NK-92 treated with Interleukin-12 subunit alpha and Interleukin-12 subunit beta, amount 100 ng/mL, for 24 hours (cell line): ENCODE data around the gene HBD.

Experiments used
- DNase-seq: peaks from one replicate; lab custom pipeline; 2025; lab: John Stamatoyannopoulos, UW

The HBD gene

DNA sequence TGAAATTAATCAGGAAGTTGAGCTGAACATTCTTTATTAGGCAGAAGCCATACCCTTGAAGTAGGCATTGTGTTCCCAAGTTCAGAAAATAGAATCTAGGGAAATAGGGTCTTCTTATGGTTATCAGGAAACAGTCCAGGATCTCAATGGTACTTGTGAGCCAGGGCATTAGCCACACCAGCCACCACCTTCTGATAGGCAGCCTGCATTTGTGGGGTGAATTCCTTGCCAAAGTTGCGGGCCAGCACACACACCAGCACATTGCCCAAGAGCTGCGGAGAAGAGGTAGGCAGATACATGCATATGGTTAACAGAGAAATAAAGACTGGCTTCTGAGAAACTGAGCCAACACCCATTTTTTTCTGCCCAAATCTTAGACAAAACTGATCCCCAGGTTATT, 1.5 kb downstream of the HBD start:
- no peak for DNase-seq

DNA sequence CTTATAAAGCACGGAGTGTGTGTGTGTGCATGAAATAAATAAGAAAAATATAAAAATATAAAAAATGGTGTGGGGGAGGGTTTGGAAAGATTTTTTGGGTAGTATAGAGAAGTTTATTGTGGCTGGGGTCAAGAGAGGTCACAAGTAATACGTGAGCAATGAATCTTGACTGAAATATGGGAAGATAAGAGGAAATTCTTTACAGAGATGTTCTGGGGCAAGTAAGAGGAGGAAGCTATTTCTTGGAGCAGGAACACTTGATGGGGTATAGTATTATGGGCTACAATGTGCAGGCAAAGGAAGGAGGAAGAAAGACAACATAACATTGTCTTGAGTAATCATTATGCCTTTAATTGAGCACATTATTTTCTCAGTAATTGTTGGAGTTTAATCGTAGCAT, 2.1 kb downstream of the HBD start:
- DNase-seq: no peak

GRCh38 chr11:5231111-5231510, 3.2 kb downstream of the HBD start:
- no peak for DNase-seq

DNA sequence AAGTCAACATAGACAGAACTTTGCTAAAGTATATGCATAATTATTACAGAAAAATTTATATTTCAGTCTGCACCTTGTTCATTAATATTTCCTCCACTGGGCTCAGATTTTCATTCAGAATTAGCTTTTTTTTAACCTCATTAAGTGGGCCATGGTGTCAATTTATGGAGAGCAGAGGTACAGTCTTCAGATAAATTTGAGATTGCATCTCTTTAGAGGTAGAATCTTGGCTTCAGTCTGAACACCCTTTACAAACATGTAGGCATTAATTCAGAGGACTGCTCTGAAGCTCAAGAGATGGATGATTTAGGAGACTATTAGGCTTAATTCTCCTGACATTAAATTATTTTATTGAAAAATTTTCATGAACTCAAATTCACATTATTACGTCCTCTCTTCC, 4.0 kb downstream of the HBD start:
- DNase-seq: no peak

DNA sequence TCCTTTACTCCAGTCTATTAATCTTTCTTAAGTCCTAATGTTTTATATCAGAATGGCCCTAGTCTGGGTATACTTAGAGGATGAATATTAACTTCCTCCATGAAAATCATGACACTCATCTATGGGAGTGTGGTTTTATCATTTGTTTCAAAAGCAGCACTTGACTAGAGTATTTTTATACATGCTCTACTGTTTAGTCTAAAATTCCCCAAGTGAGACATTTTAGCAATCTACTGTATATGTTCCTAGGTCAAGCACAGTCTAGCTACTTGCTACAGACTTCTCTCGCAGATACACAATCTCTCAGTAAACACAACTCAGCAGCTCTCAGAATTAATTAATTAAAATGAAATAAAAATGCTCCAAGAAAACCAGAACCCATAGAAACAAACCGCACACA, 4.5 kb downstream of the HBD start:
- DNase-seq: no peak

DNA sequence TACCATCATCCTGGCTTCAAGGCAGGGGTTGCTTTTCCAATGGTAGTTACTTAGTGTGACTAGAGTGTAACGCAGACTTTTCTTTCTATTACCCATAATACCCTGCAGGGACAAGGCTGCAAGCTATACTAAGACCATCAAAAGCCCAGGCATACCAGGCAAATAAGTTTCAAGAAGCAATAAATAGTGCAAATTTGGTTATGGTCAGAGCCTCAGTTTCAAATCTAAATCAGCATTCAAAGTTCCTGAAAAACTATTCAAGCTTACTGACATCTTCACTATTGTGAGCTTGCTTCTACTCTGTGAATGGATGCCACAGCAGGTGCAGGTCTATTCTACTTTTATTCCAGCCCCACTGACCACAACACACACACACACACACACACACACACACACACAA, 4.9 kb downstream of the HBD start:
- DNase-seq: no peak

GRCh38 chr11:5228124-5228523, 6.2 kb downstream of the HBD start:
- no peak for DNase-seq

- DNase-seq: no peak
Measured at GRCh38 chr11:5227681-5228080, 6.6 kb downstream of the HBD start.

GRCh38 chr11:5226732-5227310, 7.5 kb downstream of the HBD start, which contains the start of gene HBB:
Gene HBB, minus strand, starts transcription at chr11:5227071. Its CDS starts 50 bp downstream, at chr11:5227021.
- no peak for DNase-seq

GRCh38 chr11:5225480-5225871, 8.8 kb downstream of the HBD start:
- DNase-seq: no peak

DNA sequence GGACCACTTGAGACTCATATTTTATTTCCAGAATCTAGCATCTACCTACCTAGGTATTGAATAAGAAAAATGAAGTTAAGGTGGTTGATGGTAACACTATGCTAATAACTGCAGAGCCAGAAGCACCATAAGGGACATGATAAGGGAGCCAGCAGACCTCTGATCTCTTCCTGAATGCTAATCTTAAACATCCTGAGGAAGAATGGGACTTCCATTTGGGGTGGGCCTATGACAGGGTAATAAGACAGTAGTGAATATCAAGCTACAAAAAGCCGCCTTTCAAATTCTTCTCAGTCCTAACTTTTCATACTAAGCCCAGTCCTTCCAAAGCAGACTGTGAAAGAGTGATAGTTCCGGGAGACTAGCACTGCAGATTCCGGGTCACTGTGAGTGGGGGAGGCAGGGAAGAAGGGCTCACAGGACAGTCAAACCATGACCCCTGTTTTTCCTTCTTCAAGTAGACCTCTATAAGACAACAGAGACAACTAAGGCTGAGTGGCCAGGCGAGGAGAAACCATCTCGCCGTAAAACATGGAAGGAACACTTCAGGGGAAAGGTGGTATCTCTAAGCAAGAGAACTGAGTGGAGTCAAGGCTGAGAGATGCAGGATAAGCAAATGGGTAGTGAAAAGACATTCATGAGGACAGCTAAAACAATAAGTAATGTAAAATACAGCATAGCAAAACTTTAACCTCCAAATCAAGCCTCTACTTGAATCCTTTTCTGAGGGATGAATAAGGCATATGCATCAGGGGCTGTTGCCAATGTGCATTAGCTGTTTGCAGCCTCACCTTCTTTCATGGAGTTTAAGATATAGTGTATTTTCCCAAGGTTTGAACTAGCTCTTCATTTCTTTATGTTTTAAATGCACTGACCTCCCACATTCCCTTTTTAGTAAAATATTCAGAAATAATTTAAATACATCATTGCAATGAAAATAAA, 9.5 kb downstream of the HBD start:
- DNase-seq: no peak

DNA sequence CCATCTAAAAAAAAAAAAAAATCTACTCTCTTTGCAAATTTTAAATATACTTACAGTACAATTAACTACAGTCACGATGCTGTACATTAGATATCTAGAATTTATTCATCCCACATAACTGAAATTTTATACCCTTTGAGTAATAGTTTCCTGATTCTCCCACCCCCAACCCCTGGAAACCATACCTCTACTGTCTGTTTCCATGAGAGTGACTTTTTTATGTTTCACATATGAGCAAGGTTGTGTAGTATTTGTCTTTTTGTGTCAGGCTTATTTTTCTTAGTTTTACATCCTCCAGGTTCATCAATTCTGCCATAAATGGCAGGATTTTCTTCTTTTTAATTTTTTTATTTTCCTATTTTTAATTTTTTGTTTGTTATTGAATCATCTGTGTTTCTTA, 10.6 kb downstream of the HBD start:
- no peak for DNase-seq

- no peak for DNase-seq
Measured at GRCh38 chr11:5223146-5223545, 11.1 kb downstream of the HBD start.

DNA sequence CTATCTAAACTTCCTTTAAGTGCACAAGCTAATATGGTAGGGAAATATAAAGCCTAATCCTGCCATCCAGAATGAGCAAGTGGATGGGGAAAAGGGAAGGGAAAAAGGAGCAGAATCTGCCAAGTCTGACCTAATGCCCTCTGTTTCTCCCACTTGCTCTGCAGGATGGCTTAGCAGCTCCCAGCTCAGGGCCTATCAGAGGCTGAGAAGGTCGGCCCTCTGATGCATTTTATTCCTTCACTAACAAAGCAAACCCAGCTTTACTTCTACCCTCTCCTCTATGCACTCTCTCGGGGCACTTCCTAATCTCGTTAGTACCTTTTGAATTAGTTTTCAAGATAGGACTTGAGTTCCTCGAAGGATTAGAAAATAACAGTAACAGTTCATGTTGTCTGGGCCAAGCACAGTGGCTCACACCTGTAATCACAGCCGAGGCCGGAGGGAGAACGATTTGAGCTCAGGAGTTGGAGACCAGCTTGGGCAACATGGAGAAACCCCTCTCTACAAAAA, 23.9 kb downstream of the HBD start:
- no peak for DNase-seq

GRCh38 chr11:5204787-5205186, 29.5 kb downstream of the HBD start:
- DNase-seq: no peak

GRCh38 chr11:5203366-5203765, 30.9 kb downstream of the HBD start:
- no peak for DNase-seq

GRCh38 chr11:5200582-5200981, 33.7 kb downstream of the HBD start, which contains the start of gene OR51V1:
Gene OR51V1, minus strand, starts transcription at chr11:5200682. Its CDS starts 0 bp downstream, at chr11:5200682.
- no peak for DNase-seq

- DNase-seq: no peak
Measured at GRCh38 chr11:5198285-5198684, 36.0 kb downstream of the HBD start.

GRCh38 chr11:5197536-5197935, 36.7 kb downstream of the HBD start:
- no peak for DNase-seq

DNA sequence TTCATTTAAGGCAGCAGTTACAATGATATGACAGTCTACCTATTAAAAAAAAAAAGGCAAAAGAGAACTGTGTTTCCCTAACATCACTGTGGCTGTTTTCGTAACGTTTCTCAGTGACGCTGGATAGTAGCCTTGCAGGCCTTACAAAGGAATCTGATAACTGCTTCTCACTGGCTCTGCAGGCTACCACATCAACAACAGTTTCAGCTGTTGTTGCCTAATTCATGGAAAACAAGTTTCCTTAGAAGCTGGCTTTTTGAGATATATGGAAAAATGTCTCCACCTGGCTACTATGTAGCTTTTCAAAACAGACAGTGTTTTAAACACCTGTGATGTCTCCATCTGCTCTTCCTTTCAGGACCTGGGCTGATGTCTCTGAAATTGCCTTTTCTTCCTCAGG, 37.6 kb downstream of the HBD start:
- DNase-seq: no peak

- DNase-seq: no peak
Measured at GRCh38 chr11:5196067-5196466, 38.2 kb downstream of the HBD start.

GRCh38 chr11:5192738-5193137, 41.5 kb downstream of the HBD start:
- no peak for DNase-seq

DNA sequence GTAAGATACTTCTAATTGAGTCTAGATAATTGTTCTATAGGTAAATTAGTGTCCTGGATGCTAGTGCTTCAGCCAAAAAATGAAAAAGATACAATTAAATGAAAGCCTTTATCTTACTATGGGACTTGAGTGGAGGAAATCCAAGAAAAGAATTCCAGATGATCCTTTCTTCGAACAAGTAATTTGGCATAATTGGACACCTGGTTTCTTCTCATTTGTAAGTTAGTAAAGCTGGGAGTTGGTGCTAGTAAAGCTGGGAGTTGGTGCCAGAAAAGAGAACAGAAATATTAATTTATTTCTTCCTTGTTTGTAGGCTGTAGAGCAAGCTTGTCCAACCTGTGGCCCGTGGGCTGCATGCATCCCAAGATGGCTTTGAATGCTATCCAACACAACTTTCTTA, 46.1 kb downstream of the HBD start:
- no peak for DNase-seq
